HepG2 (cell line): ENCODE results near the gene HIBADH. TPM values are rescaled to one million over a fixed set of nuclear protein-coding genes. Genes with fewer than 3 reads are reported as not detected.
A peak's percentile ranks its signal among the peaks of the same experiment; 100 is the strongest.

Source experiments
- BCL6 ChIP-seq: IDR thresholded peaks from 2 replicates; pipeline ENCODE4 v1.6.1; 2016; ENCODE audit warnings: missing genetic modification reagents, missing compliant biosample characterization
- EP300 ChIP-seq, 3 experiments: sonication (generic) in 1 of 3; formaldehyde crosslinking in 1 of 3; IDR thresholded peaks; 2 replicates each; pipeline versions ENCODE4 v1.5.1 to v1.6.1; 2011 to 2020; ENCODE audit warnings: low read depth in 2 of 3, low read length in 2 of 3, borderline replicate concordance in 1 of 3, improper control_type of control experiment in 1 of 3, mild to moderate bottlenecking in 1 of 3, missing genetic modification reagents in 1 of 3, moderate library complexity in 1 of 3
- KDM6A ChIP-seq: IDR thresholded peaks from 2 replicates; pipeline ENCODE4 v1.6.1; 2016; ENCODE audit warnings: low read depth
- ZNF530 ChIP-seq: sonication (generic); formaldehyde crosslinking; IDR thresholded peaks from 2 replicates; pipeline ENCODE4 v1.5.0; 2020; ENCODE audit warnings: low read depth, mild to moderate bottlenecking, missing genetic modification reagents
- polyA plus RNA-seq, 8 experiments: library from polyadenylated mRNA; depleted of rRNA in 3 of 8; stranded (reverse) in 7 of 8; unstranded in 1 of 8; fragments of >200 nt; fragmentation: Illumina TruSeq in 4 of 8; extraction: Trizol in 4 of 8; gene quantifications; 2 replicates each; pipeline versions ENCODE4 v1.2.1 to v1.2.3, GENCODE V29; 2011 to 2016; ENCODE audit warnings: low read depth in 4 of 8, missing spikeins in 1 of 8, mixed read lengths in 1 of 8; ENCODE audit not compliant: insufficient read depth in 1 of 8
- total RNA-seq, 5 experiments: library from RNA; depleted of rRNA; stranded (reverse); fragments of >200 nt; fragmentation: Illumina TruSeq; extraction: Trizol; gene quantifications; 2 replicates each; pipeline ENCODE4 v1.2.3, GENCODE V29; 2016; ENCODE audit warnings: low read depth in 1 of 5
- TF ChIP-seq, protein P1 (sequence below): sonication (generic); formaldehyde crosslinking; IDR thresholded peaks from 2 replicates; pipeline ENCODE4 v1.4.0; 2020; ENCODE audit warnings: missing genetic modification reagents
- TF ChIP-seq, protein P2 (sequence below): sonication (generic); formaldehyde crosslinking; IDR thresholded peaks from 2 replicates; pipeline ENCODE4 v1.4.0; 2020; ENCODE audit warnings: mild to moderate bottlenecking, low read depth, missing genetic modification reagents
- TF ChIP-seq, protein P3 (sequence below): sonication (generic); formaldehyde crosslinking; IDR thresholded peaks from 2 replicates; pipeline ENCODE4 v1.8.0; 2022; ENCODE audit warnings: low read depth, missing genetic modification reagents
- TF ChIP-seq, protein P4 (sequence below): sonication (generic); formaldehyde crosslinking; IDR thresholded peaks from 2 replicates; pipeline ENCODE4 v1.4.0; 2020; ENCODE audit warnings: missing genetic modification reagents
- TF ChIP-seq, protein P5 (sequence below): sonication (generic); formaldehyde crosslinking; IDR thresholded peaks from 2 replicates; pipeline ENCODE4 v1.8.1; 2023; ENCODE audit warnings: mild to moderate bottlenecking, moderate library complexity, missing genetic modification reagents
- TF ChIP-seq, protein P6 (sequence below): sonication (generic); formaldehyde crosslinking; IDR thresholded peaks from 2 replicates; pipeline ENCODE4 v1.4.0; 2020; ENCODE audit warnings: missing genetic modification reagents, borderline replicate concordance
- TF ChIP-seq, protein P7 (sequence below): sonication (generic); formaldehyde crosslinking; IDR thresholded peaks from 2 replicates; pipeline ENCODE4 v1.4.0; 2020; ENCODE audit warnings: missing genetic modification reagents

HIBADH gene
- total and polyA plus RNA-seq, 2 of the 13 experiments (the other 11 are each of a cell fraction or from before 2014, with no cell fraction given): 49.9 to 59.5 TPM

DNA sequence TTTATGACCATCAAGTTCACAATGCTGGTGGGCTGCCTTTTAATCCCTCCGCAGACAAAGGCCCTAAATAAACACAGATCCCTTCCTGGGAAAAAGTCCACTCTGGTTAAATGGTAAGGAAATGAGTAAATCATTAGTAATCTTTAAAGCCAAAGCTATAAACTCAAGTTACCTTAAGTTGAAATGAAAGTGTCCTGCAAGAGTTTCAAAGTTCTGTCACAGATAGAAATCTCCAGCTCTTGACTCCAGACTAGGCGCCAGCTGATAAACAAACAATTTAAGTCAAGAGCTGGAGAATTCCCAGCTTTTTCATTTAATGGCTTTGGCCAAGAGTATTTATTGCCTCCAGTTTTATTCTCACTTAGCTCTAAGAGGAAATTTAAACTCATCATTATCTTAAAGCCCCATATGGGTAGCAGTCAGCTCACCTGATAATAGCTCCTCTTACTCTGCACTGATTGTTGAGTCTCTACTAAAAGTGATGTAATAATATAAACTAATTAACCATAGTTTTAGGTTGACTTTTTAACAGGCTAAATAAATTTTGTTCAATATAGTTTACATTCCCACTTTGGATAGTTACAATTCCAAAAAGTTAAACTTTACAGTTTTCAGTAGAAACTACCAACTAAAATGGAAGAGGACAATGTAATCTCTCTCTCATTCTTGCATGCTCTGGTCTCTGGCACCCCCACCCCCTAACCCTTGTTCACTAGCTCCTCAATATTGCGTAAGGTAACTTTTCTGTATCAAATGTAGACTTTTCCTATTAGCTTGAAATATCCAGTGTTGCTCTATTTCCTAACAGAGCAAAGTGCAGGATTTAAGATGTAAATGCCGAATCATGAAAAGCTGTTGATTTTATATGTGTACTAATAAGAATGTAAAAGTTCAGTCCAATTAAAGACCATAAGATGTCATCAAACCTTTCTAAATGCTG lies 56.1 kb downstream of the HIBADH start (continued):
- TF ChIP-seq, protein P1, sequence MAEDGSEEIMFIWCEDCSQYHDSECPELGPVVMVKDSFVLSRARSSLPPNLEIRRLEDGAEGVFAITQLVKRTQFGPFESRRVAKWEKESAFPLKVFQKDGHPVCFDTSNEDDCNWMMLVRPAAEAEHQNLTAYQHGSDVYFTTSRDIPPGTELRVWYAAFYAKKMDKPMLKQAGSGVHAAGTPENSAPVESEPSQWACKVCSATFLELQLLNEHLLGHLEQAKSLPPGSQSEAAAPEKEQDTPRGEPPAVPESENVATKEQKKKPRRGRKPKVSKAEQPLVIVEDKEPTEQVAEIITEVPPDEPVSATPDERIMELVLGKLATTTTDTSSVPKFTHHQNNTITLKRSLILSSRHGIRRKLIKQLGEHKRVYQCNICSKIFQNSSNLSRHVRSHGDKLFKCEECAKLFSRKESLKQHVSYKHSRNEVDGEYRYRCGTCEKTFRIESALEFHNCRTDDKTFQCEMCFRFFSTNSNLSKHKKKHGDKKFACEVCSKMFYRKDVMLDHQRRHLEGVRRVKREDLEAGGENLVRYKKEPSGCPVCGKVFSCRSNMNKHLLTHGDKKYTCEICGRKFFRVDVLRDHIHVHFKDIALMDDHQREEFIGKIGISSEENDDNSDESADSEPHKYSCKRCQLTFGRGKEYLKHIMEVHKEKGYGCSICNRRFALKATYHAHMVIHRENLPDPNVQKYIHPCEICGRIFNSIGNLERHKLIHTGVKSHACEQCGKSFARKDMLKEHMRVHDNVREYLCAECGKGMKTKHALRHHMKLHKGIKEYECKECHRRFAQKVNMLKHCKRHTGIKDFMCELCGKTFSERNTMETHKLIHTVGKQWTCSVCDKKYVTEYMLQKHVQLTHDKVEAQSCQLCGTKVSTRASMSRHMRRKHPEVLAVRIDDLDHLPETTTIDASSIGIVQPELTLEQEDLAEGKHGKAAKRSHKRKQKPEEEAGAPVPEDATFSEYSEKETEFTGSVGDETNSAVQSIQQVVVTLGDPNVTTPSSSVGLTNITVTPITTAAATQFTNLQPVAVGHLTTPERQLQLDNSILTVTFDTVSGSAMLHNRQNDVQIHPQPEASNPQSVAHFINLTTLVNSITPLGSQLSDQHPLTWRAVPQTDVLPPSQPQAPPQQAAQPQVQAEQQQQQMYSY: peak; percentile 72
- TF ChIP-seq KDM6A (peak; percentile 11; the same call in 1 of the 2 replicates), BCL6 (CRISPR knock-in tag) (peak; percentile 16; the same call in 1 of the 2 replicates), ZNF530 (CRISPR knock-in tag) (no peak), EP300 (IDR thresholded peaks at IDR 0.05; ENCODE audit: low read depth in 2 of 2, low read length in 2 of 2) (peak in 1 of 2 experiments; percentile 76; a peak in 2 of 4 replicates), EP300 (CRISPR knock-in tag; IDR thresholded peaks at IDR 0.05; ENCODE audit: borderline replicate concordance) (0 out of 2 replicates have a peak, but pooled peaks have one; percentile 24)
- TF ChIP-seq, protein P2, sequence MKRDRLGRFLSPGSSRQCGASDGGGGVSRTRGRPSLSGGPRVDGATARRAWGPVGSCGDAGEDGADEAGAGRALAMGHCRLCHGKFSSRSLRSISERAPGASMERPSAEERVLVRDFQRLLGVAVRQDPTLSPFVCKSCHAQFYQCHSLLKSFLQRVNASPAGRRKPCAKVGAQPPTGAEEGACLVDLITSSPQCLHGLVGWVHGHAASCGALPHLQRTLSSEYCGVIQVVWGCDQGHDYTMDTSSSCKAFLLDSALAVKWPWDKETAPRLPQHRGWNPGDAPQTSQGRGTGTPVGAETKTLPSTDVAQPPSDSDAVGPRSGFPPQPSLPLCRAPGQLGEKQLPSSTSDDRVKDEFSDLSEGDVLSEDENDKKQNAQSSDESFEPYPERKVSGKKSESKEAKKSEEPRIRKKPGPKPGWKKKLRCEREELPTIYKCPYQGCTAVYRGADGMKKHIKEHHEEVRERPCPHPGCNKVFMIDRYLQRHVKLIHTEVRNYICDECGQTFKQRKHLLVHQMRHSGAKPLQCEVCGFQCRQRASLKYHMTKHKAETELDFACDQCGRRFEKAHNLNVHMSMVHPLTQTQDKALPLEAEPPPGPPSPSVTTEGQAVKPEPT: no peak
- TF ChIP-seq, protein P3, sequence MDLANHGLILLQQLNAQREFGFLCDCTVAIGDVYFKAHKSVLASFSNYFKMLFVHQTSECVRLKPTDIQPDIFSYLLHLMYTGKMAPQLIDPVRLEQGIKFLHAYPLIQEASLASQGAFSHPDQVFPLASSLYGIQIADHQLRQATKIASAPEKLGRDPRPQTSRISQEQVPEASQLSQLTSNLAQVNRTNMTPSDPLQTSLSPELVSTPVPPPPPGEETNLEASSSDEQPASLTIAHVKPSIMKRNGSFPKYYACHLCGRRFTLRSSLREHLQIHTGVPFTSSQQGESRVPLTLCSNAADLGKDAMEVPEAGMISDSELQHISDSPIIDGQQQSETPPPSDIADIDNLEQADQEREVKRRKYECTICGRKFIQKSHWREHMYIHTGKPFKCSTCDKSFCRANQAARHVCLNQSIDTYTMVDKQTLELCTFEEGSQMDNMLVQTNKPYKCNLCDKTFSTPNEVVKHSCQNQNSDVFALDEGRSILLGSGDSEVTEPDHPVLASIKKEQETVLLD (CRISPR knock-in tag): no peak
- TF ChIP-seq, protein P4, sequence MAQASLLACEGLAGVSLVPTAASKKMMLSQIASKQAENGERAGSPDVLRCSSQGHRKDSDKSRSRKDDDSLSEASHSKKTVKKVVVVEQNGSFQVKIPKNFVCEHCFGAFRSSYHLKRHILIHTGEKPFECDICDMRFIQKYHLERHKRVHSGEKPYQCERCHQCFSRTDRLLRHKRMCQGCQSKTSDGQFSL (CRISPR knock-in tag): peak; percentile 57; the same call in 1 of the 2 replicates
- TF ChIP-seq, protein P5, sequence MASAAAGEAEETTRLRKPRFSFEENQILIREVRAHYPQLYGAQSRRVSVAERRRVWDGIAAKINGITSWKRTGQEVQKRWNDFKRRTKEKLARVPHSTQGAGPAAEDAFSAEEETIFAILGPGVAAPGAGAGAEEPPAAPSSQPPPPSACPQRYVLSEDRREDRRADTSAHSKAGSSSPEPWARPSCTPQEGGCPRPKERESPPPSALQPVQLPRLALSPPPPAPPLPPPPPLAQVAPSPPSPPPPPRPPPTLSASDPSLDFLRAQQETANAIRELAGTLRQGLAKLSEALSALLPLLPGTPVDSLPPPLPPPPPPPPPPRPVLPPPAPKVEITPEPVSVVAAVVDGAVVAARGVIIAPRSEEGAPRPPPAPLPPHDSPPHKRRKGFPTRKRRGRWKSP (CRISPR knock-in tag): no peak
- TF ChIP-seq, protein P6, sequence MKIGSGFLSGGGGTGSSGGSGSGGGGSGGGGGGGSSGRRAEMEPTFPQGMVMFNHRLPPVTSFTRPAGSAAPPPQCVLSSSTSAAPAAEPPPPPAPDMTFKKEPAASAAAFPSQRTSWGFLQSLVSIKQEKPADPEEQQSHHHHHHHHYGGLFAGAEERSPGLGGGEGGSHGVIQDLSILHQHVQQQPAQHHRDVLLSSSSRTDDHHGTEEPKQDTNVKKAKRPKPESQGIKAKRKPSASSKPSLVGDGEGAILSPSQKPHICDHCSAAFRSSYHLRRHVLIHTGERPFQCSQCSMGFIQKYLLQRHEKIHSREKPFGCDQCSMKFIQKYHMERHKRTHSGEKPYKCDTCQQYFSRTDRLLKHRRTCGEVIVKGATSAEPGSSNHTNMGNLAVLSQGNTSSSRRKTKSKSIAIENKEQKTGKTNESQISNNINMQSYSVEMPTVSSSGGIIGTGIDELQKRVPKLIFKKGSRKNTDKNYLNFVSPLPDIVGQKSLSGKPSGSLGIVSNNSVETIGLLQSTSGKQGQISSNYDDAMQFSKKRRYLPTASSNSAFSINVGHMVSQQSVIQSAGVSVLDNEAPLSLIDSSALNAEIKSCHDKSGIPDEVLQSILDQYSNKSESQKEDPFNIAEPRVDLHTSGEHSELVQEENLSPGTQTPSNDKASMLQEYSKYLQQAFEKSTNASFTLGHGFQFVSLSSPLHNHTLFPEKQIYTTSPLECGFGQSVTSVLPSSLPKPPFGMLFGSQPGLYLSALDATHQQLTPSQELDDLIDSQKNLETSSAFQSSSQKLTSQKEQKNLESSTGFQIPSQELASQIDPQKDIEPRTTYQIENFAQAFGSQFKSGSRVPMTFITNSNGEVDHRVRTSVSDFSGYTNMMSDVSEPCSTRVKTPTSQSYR: peak; percentile 40; the same call in 1 of the 2 replicates
- TF ChIP-seq, protein P7, sequence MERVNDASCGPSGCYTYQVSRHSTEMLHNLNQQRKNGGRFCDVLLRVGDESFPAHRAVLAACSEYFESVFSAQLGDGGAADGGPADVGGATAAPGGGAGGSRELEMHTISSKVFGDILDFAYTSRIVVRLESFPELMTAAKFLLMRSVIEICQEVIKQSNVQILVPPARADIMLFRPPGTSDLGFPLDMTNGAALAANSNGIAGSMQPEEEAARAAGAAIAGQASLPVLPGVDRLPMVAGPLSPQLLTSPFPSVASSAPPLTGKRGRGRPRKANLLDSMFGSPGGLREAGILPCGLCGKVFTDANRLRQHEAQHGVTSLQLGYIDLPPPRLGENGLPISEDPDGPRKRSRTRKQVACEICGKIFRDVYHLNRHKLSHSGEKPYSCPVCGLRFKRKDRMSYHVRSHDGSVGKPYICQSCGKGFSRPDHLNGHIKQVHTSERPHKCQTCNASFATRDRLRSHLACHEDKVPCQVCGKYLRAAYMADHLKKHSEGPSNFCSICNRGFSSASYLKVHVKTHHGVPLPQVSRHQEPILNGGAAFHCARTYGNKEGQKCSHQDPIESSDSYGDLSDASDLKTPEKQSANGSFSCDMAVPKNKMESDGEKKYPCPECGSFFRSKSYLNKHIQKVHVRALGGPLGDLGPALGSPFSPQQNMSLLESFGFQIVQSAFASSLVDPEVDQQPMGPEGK (CRISPR knock-in tag): peak; percentile 36; the same call in 1 of the 2 replicates
